T-helper 17 cell (primary cell): Measurements from ENCODE around the gene ESD. TPM values are rescaled to one million over a fixed set of nuclear protein-coding genes. Genes with fewer than 3 reads are reported as not detected.
A peak's percentile ranks its signal among the peaks of the same experiment; 100 is the strongest.
"Not testable (repeated sequence)": the region's sequence is repeated elsewhere in the genome, so short reads cannot be mapped to it uniquely, and the experiment has no call there.

ENCODE experiments used
- ATAC-seq: fragments of 150-1000 bp; cut with Tn5 transposase; 2 replicates; pipeline ENCODE4 v1.10.0; 2021; ENCODE audit warnings: mild to moderate bottlenecking, moderate library complexity
- DNase-seq, 3 donors: peaks; one replicate each; pipeline versions ENCODE4 v3.0.0 to v3.0.0-alpha.2; 2020 to 2021
- H3K9me3 ChIP-seq: one replicate; pipeline ENCODE4 v1.7.0; 2013; ENCODE audit warnings: low read length, mild to moderate bottlenecking; ENCODE audit not compliant: control insufficient read depth, poor library complexity, severe bottlenecking
- H3K27ac Mint-ChIP-seq: one replicate; pipeline ENCODE4 v1.8.0; 2022; ENCODE audit warnings: mild to moderate bottlenecking, moderate library complexity, mixed read lengths
- H3K27me3 Mint-ChIP-seq: one replicate; pipeline ENCODE4 v1.8.0; 2022; ENCODE audit warnings: mixed read lengths
- H3K36me3 Mint-ChIP-seq: one replicate; pipeline ENCODE4 v1.8.0; 2022; ENCODE audit warnings: low read depth, mixed read lengths
- H3K4me1 Mint-ChIP-seq: one replicate; pipeline ENCODE4 v1.8.0; 2022; ENCODE audit warnings: mild to moderate bottlenecking, mixed read lengths
- H3K4me3 Mint-ChIP-seq: one replicate; pipeline ENCODE4 v1.8.0; 2022; ENCODE audit warnings: mild to moderate bottlenecking, moderate library complexity, mixed read lengths
- total RNA-seq, 4 donors: library from RNA in 2 of 4; stranded (reverse) in 2 of 4; gene quantifications; one replicate each; pipeline ENCODE4 v1.2.3 and lab custom pipeline; 2022 to 2026

ESD gene
- total RNA-seq, 2 donors from 2014 or later: 29.8 to 31.3 TPM

GRCh38 chr13:46812301-46812797 is 15.4 kb upstream of the ESD start:
- Mint-ChIP-seq H3K27ac (no peak overlapping the region), H3K4me3 (no peak overlapping the region), H3K27me3 (peaks cover 31% of the 10 kb centered on the region), H3K4me1 (peaks cover 2% of the 10 kb centered on the region), H3K36me3 (no peaks in the 10 kb centered on the region)
- no peaks in the 10 kb centered on the region for H3K9me3 ChIP-seq
- DNase-seq (no peak), ATAC-seq (no peak)

GRCh38 chr13:46810440-46810839 is 13.5 kb upstream of the ESD start:
- no peak for ATAC-seq
- Mint-ChIP-seq H3K36me3 (no peaks in the 10 kb centered on the region), H3K27ac (no peak overlapping the region), H3K4me3 (no peak overlapping the region), H3K4me1 (no peaks in the 10 kb centered on the region), H3K27me3 (peaks cover 20% of the 10 kb centered on the region)
- no peak for DNase-seq
- no peaks in the 10 kb centered on the region for H3K9me3 ChIP-seq

GRCh38 chr13:46804921-46805320 is 8.0 kb upstream of the ESD start:
- not testable (repeated sequence) for H3K4me3 Mint-ChIP-seq, H3K9me3 ChIP-seq, ATAC-seq, H3K36me3 Mint-ChIP-seq, H3K27ac Mint-ChIP-seq, H3K4me1 Mint-ChIP-seq, DNase-seq
- peaks cover 11% of the 10 kb centered on the region for H3K27me3 Mint-ChIP-seq

- no peak overlapping the region for H3K4me3 Mint-ChIP-seq
- H3K4me1 Mint-ChIP-seq: peaks cover 2% of the 10 kb centered on the region
- no peaks in the 10 kb centered on the region for H3K9me3 ChIP-seq
- no peak for DNase-seq
- H3K36me3 Mint-ChIP-seq: no peaks in the 10 kb centered on the region
- H3K27me3 Mint-ChIP-seq: peaks cover 7% of the 10 kb centered on the region
- no peak for ATAC-seq
- no peak overlapping the region for H3K27ac Mint-ChIP-seq
Observed at GRCh38 chr13:46804391-46804815, 7.4 kb upstream of the ESD start.

GRCh38 chr13:46803586-46803985 is 6.6 kb upstream of the ESD start:
- Mint-ChIP-seq H3K4me1 (peaks cover 2% of the 10 kb centered on the region), H3K4me3 (no peak overlapping the region), H3K27ac (no peak overlapping the region), H3K36me3 (no peaks in the 10 kb centered on the region), H3K27me3 (peaks cover 6% of the 10 kb centered on the region)
- ATAC-seq: no peak
- H3K9me3 ChIP-seq: no peaks in the 10 kb centered on the region
- DNase-seq: no peak

- ATAC-seq (no peak), DNase-seq (no peak)
- Mint-ChIP-seq H3K27ac (no peak overlapping the region), H3K4me1 (peaks cover 8% of the 10 kb centered on the region), H3K27me3 (no peaks in the 10 kb centered on the region), H3K36me3 (no peaks in the 10 kb centered on the region), H3K4me3 (no peak overlapping the region)
- H3K9me3 ChIP-seq: no peaks in the 10 kb centered on the region
Observed at GRCh38 chr13:46801858-46802257, 4.9 kb upstream of the ESD start.

- H3K9me3 ChIP-seq: no peaks in the 10 kb centered on the region
- Mint-ChIP-seq H3K4me3 (no peak overlapping the region), H3K27me3 (no peaks in the 10 kb centered on the region), H3K36me3 (peaks cover 5% of the 10 kb centered on the region), H3K27ac (no peak overlapping the region), H3K4me1 (peaks cover 21% of the 10 kb centered on the region)
- DNase-seq (no peak), ATAC-seq (no peak)
Observed at GRCh38 chr13:46799139-46799538, 2.2 kb upstream of the ESD start.

GRCh38 chr13:46797501-46798237 is 708 bp upstream of the ESD start:
- peak overlapping the region; percentile 98 for H3K27ac Mint-ChIP-seq
- peaks cover 5% of the 10 kb centered on the region for H3K36me3 Mint-ChIP-seq
- H3K4me3 Mint-ChIP-seq: peak overlapping the region; percentile 99
- H3K27me3 Mint-ChIP-seq: no peaks in the 10 kb centered on the region
- H3K9me3 ChIP-seq: no peaks in the 10 kb centered on the region
- ATAC-seq (no peak), DNase-seq (no peak)
- H3K4me1 Mint-ChIP-seq: peaks cover 27% of the 10 kb centered on the region

GRCh38 chr13:46796129-46796514 is 839 bp downstream of the ESD start:
- peaks cover 25% of the 10 kb centered on the region for H3K4me1 Mint-ChIP-seq
- H3K27me3 Mint-ChIP-seq: no peaks in the 10 kb centered on the region
- H3K4me3 Mint-ChIP-seq: peak overlapping the region; percentile 99
- ATAC-seq (no peak), DNase-seq (no peak)
- peaks cover 5% of the 10 kb centered on the region for H3K36me3 Mint-ChIP-seq
- H3K27ac Mint-ChIP-seq: peak overlapping the region; percentile 98
- no peaks in the 10 kb centered on the region for H3K9me3 ChIP-seq

- DNase-seq (no peak), ATAC-seq (no peak)
- Mint-ChIP-seq H3K27me3 (no peaks in the 10 kb centered on the region), H3K4me1 (peaks cover 32% of the 10 kb centered on the region), H3K27ac (no peak overlapping the region), H3K36me3 (peaks cover 10% of the 10 kb centered on the region), H3K4me3 (no peak overlapping the region)
- no peaks in the 10 kb centered on the region for H3K9me3 ChIP-seq
Observed at GRCh38 chr13:46795321-46795720, 1.6 kb downstream of the ESD start.

- Mint-ChIP-seq H3K4me1 (peaks cover 8% of the 10 kb centered on the region), H3K27me3 (no peaks in the 10 kb centered on the region), H3K36me3 (peaks cover 2% of the 10 kb centered on the region), H3K4me3 (no peak overlapping the region), H3K27ac (no peak overlapping the region)
- ATAC-seq: no peak
- H3K9me3 ChIP-seq: no peaks in the 10 kb centered on the region
- no peak for DNase-seq
Observed at GRCh38 chr13:46783504-46783903, 13.5 kb downstream of the ESD start.

GRCh38 chr13:46782691-46783090 is 14.3 kb downstream of the ESD start:
- peaks cover 6% of the 10 kb centered on the region for H3K36me3 Mint-ChIP-seq
- H3K4me1 Mint-ChIP-seq: peaks cover 2% of the 10 kb centered on the region
- DNase-seq: no peak
- H3K9me3 ChIP-seq: no peaks in the 10 kb centered on the region
- H3K27ac Mint-ChIP-seq: no peak overlapping the region
- no peak overlapping the region for H3K4me3 Mint-ChIP-seq
- H3K27me3 Mint-ChIP-seq: no peaks in the 10 kb centered on the region
- no peak for ATAC-seq

- no peak overlapping the region for H3K4me3 Mint-ChIP-seq
- H3K27me3 Mint-ChIP-seq: no peaks in the 10 kb centered on the region
- DNase-seq (no peak), ATAC-seq (no peak)
- H3K36me3 Mint-ChIP-seq: peaks cover 6% of the 10 kb centered on the region
- H3K4me1 Mint-ChIP-seq: peaks cover 2% of the 10 kb centered on the region
- no peak overlapping the region for H3K27ac Mint-ChIP-seq
- H3K9me3 ChIP-seq: no peaks in the 10 kb centered on the region
Observed at GRCh38 chr13:46782066-46782465, 14.9 kb downstream of the ESD start.

- Mint-ChIP-seq H3K4me1 (peaks cover 2% of the 10 kb centered on the region), H3K27me3 (no peaks in the 10 kb centered on the region), H3K4me3 (no peak overlapping the region), H3K27ac (no peak overlapping the region), H3K36me3 (peaks cover 6% of the 10 kb centered on the region)
- DNase-seq: no peak
- ATAC-seq: no peak
- no peaks in the 10 kb centered on the region for H3K9me3 ChIP-seq
Observed at GRCh38 chr13:46778890-46779289, 18.1 kb downstream of the ESD start.
